Medulla oblongata (tissue), 1 donor: ENCODE data around the gene CDHR5.
A peak's percentile ranks its signal among the peaks of the same experiment; 100 is the strongest.

Experiments used
- DNase-seq: peaks from one replicate; pipeline ENCODE4 v3.0.0-alpha.2; 2015; ENCODE audit errors: extremely low spot score

CDHR5 gene

DNA sequence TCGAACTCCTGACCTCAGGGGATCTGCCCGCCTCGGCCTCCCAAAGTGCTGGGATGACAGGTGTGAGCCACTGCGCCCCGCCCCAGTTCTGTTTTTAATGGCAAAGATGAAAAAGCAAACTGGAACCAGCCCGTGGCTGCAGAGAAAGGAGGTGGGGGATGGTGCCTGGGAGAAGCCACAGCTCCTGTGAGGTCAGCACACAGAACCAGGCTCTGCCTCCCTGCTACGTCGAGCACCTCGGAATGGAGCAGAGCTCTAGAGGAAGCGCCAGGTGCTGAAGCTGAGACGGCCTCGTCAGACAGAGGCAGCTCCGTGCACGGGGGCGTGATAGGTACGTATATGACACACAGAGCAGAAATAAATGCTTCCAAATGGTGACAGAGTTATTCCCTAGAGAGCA is 20.8 kb upstream of the CDHR5 start:
- DNase-seq: no peak

DNA sequence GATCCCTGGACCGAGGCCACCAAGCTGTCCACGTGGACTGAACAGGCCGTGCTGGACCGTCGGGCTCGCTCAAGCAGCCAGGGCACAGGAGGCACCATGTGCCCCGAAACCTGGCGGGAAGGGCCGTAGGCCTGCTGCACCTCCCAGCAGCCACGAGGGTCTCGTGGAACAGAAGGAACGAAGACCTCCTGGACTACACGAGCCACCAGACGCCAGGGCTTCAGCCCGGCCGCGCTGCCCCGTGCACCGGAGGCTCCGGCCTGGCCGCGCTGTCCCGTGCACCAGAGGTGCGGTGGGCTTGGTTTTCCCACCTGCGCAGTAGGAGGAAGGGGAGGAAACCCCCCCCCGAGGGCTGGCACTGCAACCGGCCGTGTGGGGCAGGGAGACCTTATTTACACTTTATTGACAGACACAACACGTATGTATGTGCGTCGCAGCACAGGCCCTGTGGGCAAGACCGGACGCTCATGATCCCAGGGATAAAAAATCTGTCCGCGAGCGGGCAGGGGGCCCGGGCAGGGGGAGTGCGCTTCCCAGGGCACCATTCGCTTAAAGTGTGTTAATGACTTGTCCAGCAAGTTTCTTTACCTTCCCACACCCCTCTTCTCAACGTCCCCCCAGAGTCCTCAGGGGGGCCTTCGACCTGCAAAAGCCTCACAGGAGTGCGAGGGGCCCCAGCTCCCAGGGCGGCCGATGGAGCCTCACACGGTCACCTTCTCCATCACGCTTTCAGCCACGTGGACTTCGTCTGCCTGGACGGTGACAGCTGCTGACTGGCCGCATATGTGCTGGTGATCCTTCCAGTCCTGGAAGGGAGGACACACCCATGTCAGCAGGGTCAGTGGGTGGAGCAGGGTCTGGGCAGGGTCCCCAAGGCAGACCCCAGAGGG is 19.3 kb upstream of the CDHR5 start:
- DNase-seq: no peak

DNA sequence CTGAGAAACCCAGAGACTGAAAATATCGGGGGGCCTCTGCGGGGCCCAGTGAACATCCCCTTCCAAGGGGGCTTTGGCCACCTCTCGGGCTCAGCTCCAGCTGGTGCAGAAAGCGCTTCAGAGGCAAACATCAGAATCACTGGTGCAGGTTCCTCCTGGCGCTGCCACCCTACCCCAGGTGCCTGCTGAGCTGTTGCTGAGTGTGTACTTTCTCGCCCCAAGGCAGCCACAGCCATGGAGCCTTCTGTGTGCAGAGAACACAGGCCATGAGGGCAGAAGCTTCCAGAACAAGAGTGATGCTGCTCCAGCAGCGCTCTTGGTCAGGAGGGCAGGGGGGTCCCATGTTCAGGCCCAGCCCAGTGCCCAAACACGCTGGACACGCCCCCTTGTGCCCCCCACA is 18.6 kb upstream of the CDHR5 start:
- no peak for DNase-seq

DNA sequence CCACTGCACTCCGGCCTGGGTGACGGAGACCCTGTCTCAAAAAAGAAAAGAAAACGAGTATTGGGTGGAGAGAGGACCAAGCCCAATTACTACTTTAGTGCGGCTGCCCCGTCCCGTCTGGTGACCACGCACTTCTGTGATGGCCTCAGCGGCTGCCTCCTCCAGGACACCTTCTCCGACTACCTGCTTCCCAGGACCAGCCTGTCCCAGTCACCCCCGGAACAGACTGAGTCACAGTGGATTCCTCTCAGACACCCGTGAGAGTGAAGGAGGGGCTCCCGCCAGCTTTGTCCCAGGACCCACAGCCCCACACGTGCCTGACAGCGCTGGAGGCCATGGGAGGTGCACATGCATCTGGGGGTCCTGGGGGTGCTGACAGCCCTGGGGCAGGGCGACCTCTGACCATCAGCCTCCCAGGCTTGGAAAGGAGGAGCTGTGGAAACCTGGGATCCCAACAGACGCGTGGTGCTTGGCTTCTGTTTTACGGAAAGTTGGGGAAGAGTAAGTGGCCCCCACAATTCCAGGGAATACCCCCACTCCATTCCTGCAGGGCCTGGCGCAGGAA is 17.1 kb upstream of the CDHR5 start:
- DNase-seq: no peak

DNA sequence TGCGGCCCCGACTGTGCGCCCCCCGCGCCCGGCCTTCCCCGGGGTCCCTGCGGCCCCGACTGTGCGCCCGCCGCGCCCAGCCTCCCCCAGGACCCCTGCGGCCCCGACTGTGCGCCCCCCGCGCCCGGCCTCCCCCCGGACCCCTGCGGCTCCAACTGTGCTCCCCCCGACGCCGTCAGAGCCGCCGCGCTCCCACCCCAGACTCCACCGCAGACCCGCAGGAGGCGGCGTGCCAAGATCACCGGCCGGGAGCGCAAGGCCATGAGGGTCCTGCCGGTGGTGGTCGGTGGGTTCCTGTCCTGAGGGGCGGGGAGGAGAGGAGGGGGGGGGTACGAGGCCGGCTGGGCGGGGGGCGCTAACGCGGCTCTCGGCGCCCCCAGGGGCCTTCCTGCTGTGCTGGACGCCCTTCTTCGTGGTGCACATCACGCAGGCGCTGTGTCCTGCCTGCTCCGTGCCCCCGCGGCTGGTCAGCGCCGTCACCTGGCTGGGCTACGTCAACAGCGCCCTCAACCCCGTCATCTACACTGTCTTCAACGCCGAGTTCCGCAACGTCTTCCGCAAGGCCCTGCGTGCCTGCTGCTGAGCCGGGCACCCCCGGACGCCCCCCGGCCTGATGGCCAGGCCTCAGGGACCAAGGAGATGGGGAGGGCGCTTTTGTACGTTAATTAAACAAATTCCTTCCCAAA is 15.4 kb upstream of the CDHR5 start:
- no peak for DNase-seq

DNA sequence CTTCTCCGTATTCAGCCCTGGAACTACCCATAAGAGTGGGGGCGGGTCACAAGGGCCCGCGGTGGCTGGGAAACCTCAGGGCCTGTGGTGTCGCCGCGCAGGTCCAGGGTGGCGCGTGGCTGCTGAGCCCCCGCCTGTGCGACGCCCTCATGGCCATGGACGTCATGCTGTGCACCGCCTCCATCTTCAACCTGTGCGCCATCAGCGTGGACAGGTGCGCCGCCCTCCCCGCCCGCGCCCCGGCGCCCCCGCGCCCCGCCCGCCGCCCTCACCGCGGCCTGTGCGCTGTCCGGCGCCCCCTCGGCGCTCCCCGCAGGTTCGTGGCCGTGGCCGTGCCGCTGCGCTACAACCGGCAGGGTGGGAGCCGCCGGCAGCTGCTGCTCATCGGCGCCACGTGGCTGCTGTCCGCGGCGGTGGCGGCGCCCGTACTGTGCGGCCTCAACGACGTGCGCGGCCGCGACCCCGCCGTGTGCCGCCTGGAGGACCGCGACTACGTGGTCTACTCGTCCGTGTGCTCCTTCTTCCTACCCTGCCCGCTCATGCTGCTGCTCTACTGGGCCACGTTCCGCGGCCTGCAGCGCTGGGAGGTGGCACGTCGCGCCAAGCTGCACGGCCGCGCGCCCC is 14.7 kb upstream of the CDHR5 start:
- DNase-seq: no peak

DNA sequence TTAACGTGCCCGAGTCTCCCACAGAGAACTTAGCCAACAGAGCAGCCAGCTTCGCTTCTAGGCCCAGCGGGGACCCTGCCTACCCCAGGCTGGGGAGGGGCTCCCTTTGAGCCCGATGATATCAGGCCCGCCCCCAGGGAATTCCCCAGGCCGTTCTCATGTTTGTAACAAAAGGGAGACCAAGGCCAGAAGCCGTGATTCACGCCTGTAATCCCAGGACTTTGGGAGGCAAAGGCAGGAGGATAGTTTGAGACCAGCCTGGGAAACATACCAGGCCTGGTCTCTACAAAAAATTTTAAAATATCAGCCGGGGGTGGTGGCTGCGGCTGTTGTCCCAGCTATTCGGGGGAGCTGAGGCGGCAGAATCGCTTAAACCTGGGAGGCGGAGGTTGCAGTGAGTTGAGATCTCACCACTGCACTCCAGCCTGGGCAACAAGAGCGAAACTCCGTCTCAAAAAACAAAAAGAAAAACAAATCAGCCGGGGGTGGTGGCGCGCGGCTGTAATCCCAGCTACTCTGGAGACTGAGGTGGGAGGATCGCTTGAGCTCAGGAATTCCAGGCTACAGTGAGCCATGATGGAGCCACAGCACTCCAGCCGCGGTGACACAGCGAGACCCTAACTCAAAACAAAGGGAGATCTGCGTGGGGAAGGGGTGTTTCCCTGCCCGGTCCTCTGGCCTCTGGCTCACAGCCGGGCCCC is 14.0 kb upstream of the CDHR5 start:
- DNase-seq: no peak

DNA sequence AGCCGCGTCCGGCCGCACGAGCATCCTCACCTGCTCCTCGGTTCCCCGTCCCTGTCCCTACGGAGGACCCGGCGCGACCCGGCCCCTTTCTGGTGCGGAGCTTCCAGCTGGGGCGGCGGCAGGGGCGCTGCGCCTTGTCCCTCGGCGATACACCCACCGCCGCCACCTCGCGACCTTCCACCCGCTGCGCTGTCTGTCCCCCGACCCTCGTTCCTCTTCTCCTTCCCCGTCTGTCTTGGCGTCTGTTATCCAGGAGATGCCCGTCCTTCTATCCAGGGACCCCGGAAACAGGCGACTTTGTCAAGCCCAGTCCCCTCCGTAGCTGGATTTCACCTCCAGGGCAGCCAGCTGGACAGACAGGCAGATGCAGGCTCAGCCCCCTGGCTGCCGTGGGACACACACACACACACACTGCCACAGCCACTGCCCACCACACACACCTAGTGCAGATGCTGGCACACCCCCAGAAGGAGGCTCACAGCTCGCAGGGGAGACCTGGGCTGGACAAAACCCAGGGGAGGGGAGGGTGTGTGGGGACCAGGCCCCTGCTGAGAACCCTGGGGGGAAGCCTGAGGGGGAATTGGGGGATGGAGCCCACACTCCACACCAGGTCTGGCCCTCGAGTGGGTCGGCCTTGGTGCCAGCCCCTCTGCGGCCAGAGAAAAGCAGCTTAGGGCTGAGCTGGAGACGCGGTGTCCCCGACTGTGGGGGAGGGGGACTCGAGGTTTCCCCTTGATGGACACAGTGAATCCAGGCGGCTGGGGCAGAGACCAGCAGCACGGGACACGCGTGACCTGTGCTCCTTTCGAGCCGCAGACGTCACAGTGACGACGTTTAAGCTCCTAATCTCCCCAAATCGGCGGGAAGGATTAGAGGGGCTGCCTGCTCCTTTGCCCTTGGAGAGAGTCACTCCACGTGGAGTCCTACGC is 13.1 kb upstream of the CDHR5 start:
- no peak for DNase-seq

DNA sequence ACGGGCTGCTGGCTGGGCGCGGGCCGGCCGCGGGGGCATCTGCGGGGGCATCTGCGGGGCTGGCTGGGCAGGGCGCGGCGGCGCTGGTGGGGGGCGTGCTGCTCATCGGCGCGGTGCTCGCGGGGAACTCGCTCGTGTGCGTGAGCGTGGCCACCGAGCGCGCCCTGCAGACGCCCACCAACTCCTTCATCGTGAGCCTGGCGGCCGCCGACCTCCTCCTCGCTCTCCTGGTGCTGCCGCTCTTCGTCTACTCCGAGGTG is 12.5 kb upstream of the CDHR5 start:
- DNase-seq: no peak

DNA sequence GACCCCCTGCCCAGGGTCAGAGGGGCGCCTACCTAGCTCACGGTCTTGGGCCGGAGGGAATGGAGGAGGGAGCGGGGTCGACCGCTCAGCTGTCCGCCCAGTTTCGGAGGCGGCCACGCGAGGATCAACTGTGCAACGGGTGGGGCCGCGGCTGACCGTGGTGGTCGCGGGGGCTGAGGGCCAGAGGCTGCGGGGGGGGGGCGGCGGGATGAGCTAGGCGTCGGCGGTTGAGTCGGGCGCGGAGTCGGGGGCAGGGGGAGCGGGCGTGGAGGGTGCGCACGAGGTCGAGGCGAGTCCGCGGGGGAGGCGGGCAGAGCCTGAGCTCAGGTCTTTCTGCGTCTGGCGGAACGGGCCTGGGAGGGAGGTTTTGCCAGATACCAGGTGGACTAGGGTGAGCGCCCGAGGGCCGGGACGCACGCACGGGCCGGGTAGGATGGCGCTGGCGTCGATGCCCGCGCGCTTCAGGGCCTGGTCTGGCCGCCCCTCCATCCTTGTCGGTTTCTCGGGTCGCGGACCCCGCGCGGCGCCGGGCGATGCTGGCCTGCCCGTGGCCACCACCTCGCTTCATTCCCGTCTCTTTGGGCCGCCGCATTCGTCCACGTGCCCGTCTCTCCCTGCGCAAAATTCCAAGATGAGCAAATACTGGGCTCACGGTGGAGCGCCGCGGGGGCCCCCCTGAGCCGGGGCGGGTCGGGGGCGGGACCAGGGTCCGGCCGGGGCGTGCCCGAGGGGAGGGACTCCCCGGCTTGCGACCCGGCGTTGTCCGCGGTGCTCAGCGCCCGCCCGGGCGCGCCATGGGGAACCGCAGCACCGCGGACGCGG is 12.0 kb upstream of the CDHR5 start, which contains the start of gene DRD4:
Gene DRD4 (plus strand): TSS at position 759 of the 822 bp plus-strand sequence. CDS start 36 bp downstream, at position 795.
- DNase-seq: peak; percentile 30

DNA sequence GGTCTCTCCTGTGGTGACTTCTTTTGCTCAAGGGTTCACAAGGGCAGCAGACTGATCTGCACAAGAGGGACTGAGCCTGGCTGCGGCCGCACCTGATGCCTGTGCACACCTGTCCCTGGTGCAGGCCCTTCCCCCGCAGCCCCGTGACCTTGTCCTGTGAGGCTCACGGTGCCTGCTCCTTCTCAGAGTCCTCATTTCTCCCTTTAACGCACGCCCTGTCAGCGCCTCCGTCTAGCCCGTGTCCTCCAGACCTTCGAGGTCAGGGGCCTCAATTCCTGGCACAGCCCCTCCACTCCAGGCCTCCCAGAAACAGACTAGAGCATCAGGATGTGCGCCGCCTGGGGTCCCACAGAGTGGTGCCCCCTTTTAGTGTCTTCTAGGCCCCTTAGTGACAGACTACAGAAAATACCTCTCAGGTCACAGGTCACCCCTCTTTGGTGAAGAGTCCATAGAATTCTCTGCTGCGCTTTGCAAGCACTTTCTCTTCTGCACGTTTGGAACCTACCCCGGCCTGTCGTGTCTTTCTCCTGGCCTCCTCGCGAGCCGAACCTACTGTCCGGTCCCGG is 11.3 kb upstream of the CDHR5 start:
- no peak for DNase-seq

DNA sequence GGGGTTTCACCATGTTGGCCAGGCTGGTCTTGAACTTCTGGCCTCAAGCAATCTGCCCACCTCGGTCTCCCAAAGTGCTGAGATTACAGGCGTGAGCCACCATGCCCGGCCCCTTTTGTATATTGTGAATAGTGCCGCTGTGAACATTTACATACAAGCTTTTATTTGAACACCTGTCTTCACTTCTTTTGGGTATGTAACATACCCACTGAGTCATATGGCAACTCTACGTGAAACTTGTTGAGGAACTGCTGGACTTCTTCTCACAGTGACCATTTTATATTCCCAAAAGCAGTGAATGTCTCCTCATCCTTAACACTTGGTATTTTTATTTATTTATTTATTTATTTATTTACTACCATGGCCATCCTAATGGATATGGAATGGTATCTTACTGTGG is 6.1 kb upstream of the CDHR5 start:
- DNase-seq: no peak

DNA sequence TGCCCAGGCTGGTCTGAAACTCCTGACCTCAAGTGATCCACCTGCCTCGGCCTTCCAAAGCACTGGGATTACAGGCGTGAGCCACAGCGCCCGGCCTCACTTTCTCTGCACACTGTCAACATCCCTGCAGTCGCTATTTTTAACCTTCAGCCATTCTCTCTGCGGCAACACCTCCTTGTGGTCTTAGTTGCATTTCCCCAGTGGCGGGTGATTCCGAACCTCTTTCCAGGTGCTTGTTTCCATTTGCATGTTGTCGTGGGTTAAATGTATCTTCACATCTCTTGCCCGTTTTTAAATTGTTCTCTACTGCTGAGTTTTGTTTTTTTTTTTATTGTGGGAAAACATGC is 4.5 kb upstream of the CDHR5 start:
- DNase-seq: no peak

DNA sequence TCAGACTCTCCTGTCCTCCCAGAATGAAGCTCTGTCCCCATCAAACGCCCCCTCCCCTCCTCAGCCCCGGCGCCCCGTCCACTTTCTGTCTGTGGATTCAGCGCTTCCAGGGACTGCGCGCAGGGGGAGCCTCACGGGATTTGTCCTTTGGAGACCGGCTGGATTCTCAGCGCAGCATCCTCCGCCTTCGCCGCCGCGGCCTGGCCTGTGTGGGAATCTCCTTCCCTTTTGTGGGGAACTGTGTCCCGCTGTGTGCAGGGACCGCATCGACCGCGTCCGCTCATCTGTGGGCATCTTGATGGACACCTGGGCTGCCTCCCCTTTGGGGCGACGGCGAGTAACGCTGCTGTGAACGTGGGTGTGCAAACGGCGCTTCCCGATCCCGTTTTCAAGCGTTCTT is 3.3 kb upstream of the CDHR5 start:
- no peak for DNase-seq

DNA sequence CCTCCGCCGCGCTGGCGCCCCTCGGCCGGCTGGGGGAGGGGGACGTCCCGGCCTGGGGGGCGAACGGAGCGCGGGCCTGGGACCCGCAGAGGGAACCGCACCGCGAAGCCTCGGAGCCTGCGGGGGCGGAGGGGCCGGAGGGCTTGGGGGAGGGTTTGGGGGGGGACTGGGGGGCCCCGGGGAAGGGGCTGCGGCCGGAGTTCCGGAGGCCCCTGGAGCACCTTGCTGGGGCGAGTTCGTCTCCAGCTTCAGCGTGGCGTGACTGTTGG is 2.5 kb upstream of the CDHR5 start:
- no peak for DNase-seq

DNA sequence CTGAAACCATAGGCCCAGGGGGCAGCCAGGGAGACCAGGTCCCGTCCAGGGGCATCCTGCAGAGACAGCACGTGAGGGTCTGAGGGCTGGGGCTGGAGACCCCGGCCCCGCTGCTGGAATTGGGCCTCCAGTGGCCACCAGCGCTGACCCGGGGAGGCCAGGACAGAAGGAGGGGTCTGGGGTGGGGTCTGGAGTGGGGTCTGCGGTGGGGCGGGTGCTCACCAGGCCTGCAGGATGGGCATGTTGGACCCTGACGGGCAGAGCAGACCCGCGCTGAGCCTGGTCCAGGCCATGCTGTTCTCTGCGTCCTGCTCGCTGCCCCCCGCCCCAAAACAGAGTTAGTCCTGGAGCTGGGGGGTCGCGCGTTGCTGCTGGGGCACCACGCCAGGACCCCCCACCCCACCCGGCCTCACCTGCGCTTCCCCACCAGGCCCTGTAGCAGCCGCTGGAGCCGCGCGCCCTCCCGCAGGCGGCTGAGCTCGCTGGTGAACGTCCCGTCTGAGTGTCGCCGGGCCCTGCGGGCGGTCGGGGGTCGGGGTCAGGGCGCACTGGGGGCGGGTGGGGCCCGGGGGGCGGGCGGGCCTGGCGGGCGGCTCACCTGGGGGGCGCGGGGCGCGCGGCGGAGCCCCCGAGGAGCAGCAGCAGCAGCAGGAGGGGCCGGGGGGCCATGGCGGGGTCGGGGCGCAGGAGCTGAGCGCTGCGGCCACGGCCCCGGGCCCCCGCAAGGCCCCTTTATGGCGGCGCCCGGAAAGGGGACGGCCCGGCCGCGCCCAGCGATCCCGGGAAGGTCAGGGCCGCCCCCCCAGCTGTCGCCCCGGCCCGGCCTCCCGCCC is 1.9 kb upstream of the CDHR5 start, which contains the start of gene SCT:
Gene SCT (minus strand): TSS at position 707 of the 833 bp plus-strand sequence. CDS start 38 bp downstream, at position 669.
- DNase-seq: no peak

DNA sequence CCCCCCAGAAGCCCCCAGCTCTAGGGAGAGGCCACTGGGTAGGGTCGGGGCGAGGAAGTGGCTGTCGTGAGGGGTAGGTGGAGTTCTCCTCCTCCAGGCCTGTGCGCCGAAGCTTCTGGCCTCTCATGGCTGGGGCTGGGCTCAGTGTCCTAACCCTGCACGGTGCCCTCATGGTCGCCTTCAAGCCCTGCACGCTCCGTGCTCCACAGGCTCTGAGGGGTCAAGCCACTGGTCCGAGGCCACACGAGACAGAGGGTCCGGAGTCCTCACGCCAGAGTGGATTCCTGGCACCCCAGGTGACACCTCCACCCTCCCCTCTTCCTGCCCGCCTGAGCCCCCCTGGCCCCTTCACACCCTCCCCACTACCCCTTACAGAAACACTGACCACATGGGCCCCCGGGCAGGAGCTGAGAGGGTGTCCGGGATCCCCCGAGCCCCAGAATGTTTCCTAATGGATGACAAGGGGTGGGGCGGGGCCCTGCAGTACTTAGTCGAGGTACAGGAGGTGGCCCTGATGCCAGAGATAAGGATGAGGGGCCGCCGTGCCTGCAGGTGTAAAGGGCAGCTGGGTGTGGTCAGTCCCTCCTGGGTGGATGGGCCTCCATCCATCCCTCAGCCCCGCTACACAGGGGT is 997 bp upstream of the CDHR5 start:
- no peak for DNase-seq

DNA sequence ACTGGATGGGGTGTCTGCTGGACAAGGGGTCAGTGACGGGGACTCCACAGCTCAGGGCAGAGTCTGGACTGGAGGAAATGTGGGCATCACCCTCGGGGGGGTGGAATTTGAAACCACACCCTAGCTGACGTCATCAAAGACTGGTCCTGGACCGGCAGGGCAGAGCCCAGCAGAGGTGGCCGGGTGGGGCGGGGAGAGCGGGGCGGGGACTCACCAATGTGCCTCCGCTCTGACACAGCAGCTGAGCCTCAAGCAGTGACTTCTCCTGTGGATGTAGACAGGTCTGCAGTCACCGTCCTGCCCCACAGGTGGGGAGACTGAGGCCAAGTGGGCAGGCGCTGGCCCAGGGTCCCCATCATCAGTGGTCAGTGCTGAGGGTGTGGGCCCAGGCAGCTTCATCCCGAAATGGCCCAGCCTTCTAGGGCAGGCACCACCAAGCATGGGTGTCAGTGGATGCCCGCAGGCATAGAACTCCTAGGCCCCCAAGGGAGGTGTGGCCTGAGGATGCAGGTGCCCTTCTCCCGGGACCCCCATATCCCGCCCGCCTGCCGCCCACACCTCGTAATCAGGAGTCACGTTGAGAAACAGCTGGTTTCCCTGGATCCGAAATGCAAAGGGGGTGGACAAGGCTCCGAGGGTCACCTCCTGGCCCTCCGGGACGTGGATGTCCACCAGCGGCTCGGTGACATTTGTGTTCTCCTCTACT is 603 bp downstream of the CDHR5 start:
- DNase-seq: no peak
